Suprapubic skin (tissue), 3 donors: ENCODE results near the gene LRBA.

Experiments
- CTCF ChIP-seq, 2 donors: fragments of 200-600 bp in 1 of 2; fragments of 450-650 bp in 1 of 2; sonication (generic) in 1 of 2; IDR thresholded peaks; one replicate each; pipeline ENCODE4 v1.5.1; 2016 to 2019; ENCODE audit warnings: antibody characterized with exemption in 2 of 2, mild to moderate bottlenecking in 1 of 2, moderate library complexity in 1 of 2
- EP300 ChIP-seq: sonication (generic); formaldehyde crosslinking; IDR thresholded peaks from one replicate; pipeline ENCODE4 v1.6.1; 2017; ENCODE audit warnings: antibody characterized with exemption

GRCh38 chr4:151012376-151012775 lies 2.7 kb downstream of the LRBA start:
- TF ChIP-seq CTCF (IDR thresholded peaks at IDR 0.05) (no peak), EP300 (no peak)
